GM19193 (cell line): ENCODE measurements around the gene PITPNM2.

Source experiments
- POLR2A ChIP-seq: IDR thresholded peaks from 4 replicates; pipeline ENCODE4 v1.6.1; 2011; ENCODE audit not compliant: insufficient read depth, insufficient read length; ENCODE audit errors: extremely low read depth

The PITPNM2 gene

GRCh38 chr12:123113026-123113425 lies 37.9 kb downstream of the PITPNM2 start:
- no peak for TF ChIP-seq POLR2A

GRCh38 chr12:123111498-123112165 lies 39.3 kb downstream of the PITPNM2 start:
- TF ChIP-seq POLR2A, result no peak

DNA sequence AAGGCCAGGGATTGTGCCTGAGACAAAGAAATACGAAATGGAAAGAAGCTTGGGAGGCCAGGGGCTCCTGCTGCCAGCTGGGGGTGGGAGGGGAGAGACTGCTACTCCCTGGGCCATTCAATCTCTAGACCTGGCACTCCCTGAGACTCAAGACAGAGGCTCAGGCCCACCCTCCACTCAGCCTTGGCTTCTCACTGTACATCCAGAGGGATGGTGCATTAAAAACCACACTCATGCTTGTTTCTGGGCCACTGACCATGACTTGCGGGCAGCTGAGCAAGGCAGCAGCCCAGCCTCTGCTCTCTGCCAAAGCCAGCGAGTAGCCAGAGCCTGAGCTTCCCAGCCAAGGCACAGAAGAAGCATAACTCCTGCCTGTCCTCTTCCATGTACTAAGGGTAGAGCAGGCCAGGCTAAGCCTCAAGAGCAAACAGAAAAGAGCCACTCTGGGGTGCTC lies 41.5 kb downstream of the PITPNM2 start:
- TF ChIP-seq POLR2A, result no peak

GRCh38 chr12:123108682-123109066 lies 42.2 kb downstream of the PITPNM2 start:
- no peak for TF ChIP-seq POLR2A

DNA sequence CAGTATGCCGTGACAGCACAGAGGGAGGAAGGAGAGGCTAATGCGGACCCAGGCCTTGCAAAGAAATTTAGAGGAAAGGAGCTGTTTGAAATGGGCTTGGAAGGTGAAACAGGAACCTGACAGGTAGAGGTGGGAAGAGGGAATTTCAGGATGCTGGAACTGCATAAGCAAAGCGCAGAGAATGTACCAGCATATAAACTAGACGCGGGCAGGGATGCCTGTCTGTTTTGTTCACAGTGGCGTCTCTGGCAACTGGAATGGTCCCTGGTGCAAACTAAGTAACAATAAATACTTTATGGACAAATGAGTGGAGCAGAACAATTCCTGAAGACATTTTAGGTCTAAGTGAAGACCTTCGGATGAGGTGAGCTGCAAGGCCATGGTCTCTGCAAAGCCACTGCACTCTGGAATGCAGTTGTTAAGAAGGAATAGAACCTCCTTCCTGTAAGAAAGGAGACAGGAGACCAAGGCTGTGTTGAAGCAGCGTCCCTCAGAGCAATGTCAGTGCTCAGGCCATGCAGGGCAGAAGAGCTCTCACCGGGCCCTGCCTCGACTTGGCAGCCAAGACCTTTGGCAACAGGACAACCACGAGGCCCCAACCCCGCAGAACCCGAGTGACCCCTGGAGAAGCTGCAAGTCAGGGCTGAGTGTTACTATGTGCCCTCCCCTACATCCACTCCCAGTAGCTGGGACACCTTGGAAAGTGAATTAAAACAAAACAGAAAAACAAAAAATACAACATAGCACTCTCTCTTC lies 42.8 kb downstream of the PITPNM2 start:
- TF ChIP-seq POLR2A, result no peak

GRCh38 chr12:123106640-123107359 lies 44.1 kb downstream of the PITPNM2 start:
- TF ChIP-seq POLR2A, result no peak

GRCh38 chr12:123105211-123105826 lies 45.6 kb downstream of the PITPNM2 start:
- no peak for TF ChIP-seq POLR2A

GRCh38 chr12:123104809-123105208 lies 46.1 kb downstream of the PITPNM2 start:
- TF ChIP-seq POLR2A, result no peak

DNA sequence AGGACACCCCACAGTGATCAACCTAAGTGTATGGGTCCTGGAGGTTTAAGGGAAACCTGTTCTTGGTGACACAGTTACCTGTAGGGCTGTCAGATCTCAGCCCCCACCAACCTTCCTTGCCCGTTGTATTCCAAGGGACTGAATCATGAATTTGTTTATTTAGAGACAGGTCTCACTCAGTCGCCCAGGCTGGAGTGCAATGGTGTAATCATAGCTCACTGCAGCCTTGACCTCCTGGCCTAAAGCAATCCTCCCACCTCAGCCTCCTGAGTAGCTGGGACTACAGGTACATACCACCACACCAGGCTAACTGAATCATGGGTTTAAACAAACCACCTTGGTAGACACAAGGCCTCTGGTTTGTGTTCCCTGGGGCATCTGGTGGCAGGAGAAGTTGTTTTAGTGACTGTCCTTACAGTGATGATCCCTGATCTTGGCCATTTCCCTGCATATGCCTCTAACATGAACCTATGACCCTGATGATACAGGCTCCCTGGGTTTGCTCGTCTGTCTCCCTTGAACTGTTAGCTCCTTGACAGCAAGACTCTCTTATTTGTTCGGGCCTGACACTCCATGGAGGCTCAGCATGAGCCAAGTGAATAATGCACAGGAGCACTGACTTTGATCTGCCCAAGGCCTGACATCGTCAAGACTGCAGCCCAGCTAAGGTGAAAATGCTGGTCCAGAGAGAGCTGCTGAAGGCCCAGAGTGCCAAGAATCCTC lies 47.9 kb downstream of the PITPNM2 start:
- no peak for TF ChIP-seq POLR2A

GRCh38 chr12:123102366-123102765 lies 48.5 kb downstream of the PITPNM2 start:
- TF ChIP-seq POLR2A, result no peak

GRCh38 chr12:123101526-123101925 lies 49.4 kb downstream of the PITPNM2 start:
- TF ChIP-seq POLR2A, result no peak
